ENCODE measurements around the gene ZNF217. TPM values are rescaled to one million over a fixed set of nuclear protein-coding genes. Genes with fewer than 3 reads are reported as not detected.
A peak's percentile ranks its signal among the peaks of the same experiment; 100 is the strongest.
"Not testable (repeated sequence)": the region's sequence is repeated elsewhere in the genome, so short reads cannot be mapped to it uniquely, and the experiment has no call there.

ZNF217 gene
- total RNA-seq, 2 experiments from 2014 or later, result 56.3 to 57.5 TPM

GRCh38 chr20:53571555-53572286 lies 21.9 kb downstream of the ZNF217 start:
- POLR2A ChIA-PET, result interaction anchor here (0.6 kb wide), 1 partner anchor 291 kb away, joined by 3 read pairs; no protein-coding TSS in a partner anchor
- CTCF ChIA-PET, result no interaction called here
- no peaks in the 10 kb centered on the region for H3K9me3 Mint-ChIP-seq
- DNase-seq, result no peak
- no peaks in the 10 kb centered on the region for H3K27me3 Mint-ChIP-seq
- peaks cover 75% of the 10 kb centered on the region for H3K36me3 Mint-ChIP-seq
- H3K27ac Mint-ChIP-seq, result peak overlapping the region; percentile 13
- no peak overlapping the region for H3K4me3 Mint-ChIP-seq
- H3K4me1 Mint-ChIP-seq (ENCODE audit: low read depth), result peaks cover 60% of the 10 kb centered on the region
- intact Hi-C loops (cut with micrococcal nuclease), result no loop called here

- Mint-ChIP-seq H3K9me3 (no peaks in the 10 kb centered on the region), H3K27ac (peak overlapping the region; percentile 36), H3K27me3 (no peaks in the 10 kb centered on the region), H3K36me3 (peaks cover 68% of the 10 kb centered on the region), H3K4me1 (ENCODE audit: low read depth) (peaks cover 49% of the 10 kb centered on the region), H3K4me3 (no peak overlapping the region)
- ChIA-PET POLR2A (interaction anchor here (0.6 kb wide), 1 partner anchor 292 kb away, joined by 3 read pairs; no protein-coding TSS in a partner anchor), CTCF (interaction anchor here (1.2 kb wide), 1 partner anchor 9 kb away, joined by 5 read pairs; no protein-coding TSS in a partner anchor)
- intact Hi-C loops (cut with micrococcal nuclease), result no loop called here
- DNase-seq, result no peak
These were observed 23.0 kb downstream of the ZNF217 start for GRCh38 chr20:53570446-53571276.

GRCh38 chr20:53569606-53570307 lies 23.9 kb downstream of the ZNF217 start:
- ChIA-PET POLR2A (no interaction called here), CTCF (interaction anchor here (1.2 to 1.7 kb wide), 2 partner anchors 10 to 346 kb away, joined by 3 to 5 read pairs; no protein-coding TSS in a partner anchor)
- peaks cover 59% of the 10 kb centered on the region for H3K36me3 Mint-ChIP-seq
- peaks cover 40% of the 10 kb centered on the region for H3K4me1 Mint-ChIP-seq (ENCODE audit: low read depth)
- no peak for DNase-seq
- H3K27me3 Mint-ChIP-seq, result no peaks in the 10 kb centered on the region
- intact Hi-C loops (cut with micrococcal nuclease), result no loop called here
- no peak overlapping the region for H3K4me3 Mint-ChIP-seq
- H3K9me3 Mint-ChIP-seq, result no peaks in the 10 kb centered on the region
- H3K27ac Mint-ChIP-seq, result peak overlapping the region; percentile 47

GRCh38 chr20:53569005-53569404 lies 24.6 kb downstream of the ZNF217 start:
- H3K36me3 Mint-ChIP-seq, result peaks cover 52% of the 10 kb centered on the region
- POLR2A ChIA-PET, result no interaction called here
- no peak overlapping the region for H3K27ac Mint-ChIP-seq
- DNase-seq, result no peak
- H3K27me3 Mint-ChIP-seq, result no peaks in the 10 kb centered on the region
- H3K4me3 Mint-ChIP-seq, result no peak overlapping the region
- no peaks in the 10 kb centered on the region for H3K9me3 Mint-ChIP-seq
- CTCF ChIA-PET, result interaction anchor here (1.7 kb wide), 1 partner anchor 347 kb away, joined by 3 read pairs; no protein-coding TSS in a partner anchor
- intact Hi-C loops (cut with micrococcal nuclease), result no loop called here
- H3K4me1 Mint-ChIP-seq (ENCODE audit: low read depth), result peaks cover 35% of the 10 kb centered on the region

GRCh38 chr20:53568351-53568750 lies 25.3 kb downstream of the ZNF217 start:
- Mint-ChIP-seq H3K4me3 (no peak overlapping the region), H3K36me3 (peaks cover 46% of the 10 kb centered on the region), H3K4me1 (ENCODE audit: low read depth) (peaks cover 32% of the 10 kb centered on the region), H3K27ac (no peak overlapping the region), H3K27me3 (no peaks in the 10 kb centered on the region), H3K9me3 (no peaks in the 10 kb centered on the region)
- no peak for DNase-seq
- ChIA-PET POLR2A (interaction anchor here (0.7 kb wide), 1 partner anchor 256 kb away, joined by 3 read pairs; no protein-coding TSS in a partner anchor), CTCF (interaction anchor here (1.7 kb wide), 1 partner anchor 348 kb away, joined by 3 read pairs; no protein-coding TSS in a partner anchor)
- intact Hi-C loops (cut with micrococcal nuclease), result no loop called here

- no peaks in the 10 kb centered on the region for H3K9me3 Mint-ChIP-seq
- H3K27me3 Mint-ChIP-seq, result no peaks in the 10 kb centered on the region
- intact Hi-C loops (cut with micrococcal nuclease), result no loop called here
- POLR2A ChIA-PET, result no interaction called here
- no peak for DNase-seq
- no peak overlapping the region for H3K4me3 Mint-ChIP-seq
- peaks cover 28% of the 10 kb centered on the region for H3K4me1 Mint-ChIP-seq (ENCODE audit: low read depth)
- no peak overlapping the region for H3K27ac Mint-ChIP-seq
- H3K36me3 Mint-ChIP-seq, result peaks cover 42% of the 10 kb centered on the region
- CTCF ChIA-PET, result no interaction called here
These were observed 26.2 kb downstream of the ZNF217 start for GRCh38 chr20:53567379-53567917.

- H3K9me3 Mint-ChIP-seq; H3K27me3 Mint-ChIP-seq; intact Hi-C loops (cut with micrococcal nuclease); H3K27ac Mint-ChIP-seq; H3K4me3 Mint-ChIP-seq; DNase-seq; CTCF ChIA-PET: not testable (repeated sequence)
- Mint-ChIP-seq H3K36me3 (peaks cover 34% of the 10 kb centered on the region), H3K4me1 (ENCODE audit: low read depth) (peaks cover 20% of the 10 kb centered on the region)
- POLR2A ChIA-PET, result interaction anchor here (0.7 kb wide), 1 partner anchor 122 kb away, joined by 3 read pairs; no protein-coding TSS in a partner anchor
These were observed 27.0 kb downstream of the ZNF217 start for GRCh38 chr20:53566623-53567022.

- POLR2A ChIA-PET, result no interaction called here
- DNase-seq, result no peak
These were observed 28.4 kb downstream of the ZNF217 start for GRCh38 chr20:53565254-53565653.

GRCh38 chr20:53562104-53562764 lies 31.4 kb downstream of the ZNF217 start:
- H3K27me3 Mint-ChIP-seq; H3K27ac Mint-ChIP-seq; H3K4me3 Mint-ChIP-seq; POLR2A ChIA-PET; H3K36me3 Mint-ChIP-seq; H3K4me1 Mint-ChIP-seq (ENCODE audit: low read depth); H3K9me3 Mint-ChIP-seq; intact Hi-C loops (cut with micrococcal nuclease); DNase-seq: not testable (repeated sequence)
- CTCF ChIA-PET, result interaction anchor here (0.6 kb wide), 1 partner anchor 616 kb away, joined by 3 read pairs; no protein-coding TSS in a partner anchor

More at GRCh38 chr20:53565254-53565653, 28.4 kb downstream of the ZNF217 start:
- Mint-ChIP-seq H3K27me3 (no peaks in the 10 kb centered on the region), H3K4me1 (ENCODE audit: low read depth) (peaks cover 9% of the 10 kb centered on the region), H3K27ac (no peak overlapping the region), H3K9me3 (no peaks in the 10 kb centered on the region), H3K4me3 (no peak overlapping the region), H3K36me3 (peaks cover 21% of the 10 kb centered on the region)
- intact Hi-C loops (cut with micrococcal nuclease), result no loop called here
- CTCF ChIA-PET, result interaction anchor here (0.6 to 1.8 kb wide), 2 partner anchors 18 to 350 kb away, joined by 3 to 4 read pairs; no protein-coding TSS in a partner anchor

GRCh38 chr20:53561505-53561904 lies 32.1 kb downstream of the ZNF217 start:
- ChIA-PET POLR2A (interaction anchor here (0.6 kb wide), 1 partner anchor 205 kb away, joined by 3 read pairs; no protein-coding TSS in a partner anchor), CTCF (interaction anchor here (0.6 to 1.1 kb wide), 2 partner anchors 1249 to 1318 kb away, joined by 3 read pairs; no protein-coding TSS in a partner anchor)
- peaks cover 2% of the 10 kb centered on the region for H3K4me1 Mint-ChIP-seq (ENCODE audit: low read depth)
- H3K9me3 Mint-ChIP-seq, result no peaks in the 10 kb centered on the region
- H3K4me3 Mint-ChIP-seq, result no peak overlapping the region
- no peak for DNase-seq
- H3K36me3 Mint-ChIP-seq, result peaks cover 6% of the 10 kb centered on the region
- H3K27ac Mint-ChIP-seq, result no peak overlapping the region
- intact Hi-C loops (cut with micrococcal nuclease), result no loop called here
- no peaks in the 10 kb centered on the region for H3K27me3 Mint-ChIP-seq

GRCh38 chr20:53559816-53560215 lies 33.8 kb downstream of the ZNF217 start:
- POLR2A ChIA-PET, result no interaction called here
- H3K27ac Mint-ChIP-seq, result no peak overlapping the region
- CTCF ChIA-PET, result no interaction called here

More at GRCh38 chr20:53559816-53560215, 33.8 kb downstream of the ZNF217 start:
- peaks cover 2% of the 10 kb centered on the region for H3K4me1 Mint-ChIP-seq (ENCODE audit: low read depth)
- no peak for DNase-seq
- no peaks in the 10 kb centered on the region for H3K27me3 Mint-ChIP-seq
- H3K4me3 Mint-ChIP-seq, result no peak overlapping the region
- peaks cover 2% of the 10 kb centered on the region for H3K36me3 Mint-ChIP-seq
- intact Hi-C loops (cut with micrococcal nuclease), result no loop called here
- no peaks in the 10 kb centered on the region for H3K9me3 Mint-ChIP-seq

Measured in activated CD4-positive, alpha-beta memory T cell treated with anti-CD3 and anti-CD28 coated beads for 36 hours (primary cell).